ENCODE measurements around the gene AASDH.

AASDH gene

GRCh38 chr4:56345458-56345857, 41.8 kb downstream of the AASDH start:
- ChIA-PET CTCF (no interaction called here), POLR2A (no interaction called here)
- TF ChIP-seq ARNT (IDR thresholded peaks at IDR 0.05) (no peak), CTBP1 (IDR thresholded peaks at IDR 0.05; ENCODE audit: borderline replicate concordance) (no peak), SP1 (IDR thresholded peaks at IDR 0.05) (no peak), HDGF (IDR thresholded peaks at IDR 0.05; ENCODE audit: borderline replicate concordance) (no peak), SUZ12 (IDR thresholded peaks at IDR 0.05) (no peak), FOXK2 (IDR thresholded peaks at IDR 0.05) (no peak), ELF4 (IDR thresholded peaks at IDR 0.05) (no peak), FOXA1 (IDR thresholded peaks at IDR 0.05) (no peak), PKNOX1 (IDR thresholded peaks at IDR 0.05) (no peak), FOXM1 (IDR thresholded peaks at IDR 0.05; ENCODE audit: borderline replicate concordance) (no peak), ZNF384 (IDR thresholded peaks at IDR 0.05) (no peak)
- no peak for DNase-seq (ENCODE audit: extremely low spot score)

- ChIA-PET POLR2A (no interaction called here), CTCF (no interaction called here)
- DNase-seq (ENCODE audit: extremely low spot score): no peak
- TF ChIP-seq SP1 (IDR thresholded peaks at IDR 0.05) (no peak), NFRKB (IDR thresholded peaks at IDR 0.05) (no peak), TARDBP (IDR thresholded peaks at IDR 0.05) (no peak), SUZ12 (IDR thresholded peaks at IDR 0.05) (no peak), ARNT (IDR thresholded peaks at IDR 0.05) (no peak), ELF4 (IDR thresholded peaks at IDR 0.05) (no peak), FOXA1 (IDR thresholded peaks at IDR 0.05) (no peak), BHLHE40 (IDR thresholded peaks at IDR 0.05; ENCODE audit: borderline replicate concordance) (no peak), CTBP1 (IDR thresholded peaks at IDR 0.05; ENCODE audit: borderline replicate concordance) (no peak), FOXM1 (IDR thresholded peaks at IDR 0.05; ENCODE audit: borderline replicate concordance) (no peak), L3MBTL2 (conservative IDR thresholded peaks at IDR 0.05) (no peak)
Observed at GRCh38 chr4:56342746-56343145, 44.5 kb downstream of the AASDH start.

GRCh38 chr4:56330691-56331090, 56.6 kb downstream of the AASDH start:
- peak; percentile 16 for DNase-seq (ENCODE audit: extremely low spot score)
- ChIA-PET CTCF (no interaction called here), POLR2A (no interaction called here)
- TF ChIP-seq CTBP1 (IDR thresholded peaks at IDR 0.05; ENCODE audit: borderline replicate concordance): no peak

GRCh38 chr4:56326363-56326762, 60.9 kb downstream of the AASDH start:
- POLR2A ChIA-PET: no interaction called here
- TF ChIP-seq FOXA1 (IDR thresholded peaks at IDR 0.05) (no peak), NFRKB (IDR thresholded peaks at IDR 0.05) (no peak), CTBP1 (IDR thresholded peaks at IDR 0.05; ENCODE audit: borderline replicate concordance) (no peak), PKNOX1 (IDR thresholded peaks at IDR 0.05) (no peak), HDGF (IDR thresholded peaks at IDR 0.05; ENCODE audit: borderline replicate concordance) (no peak), FOXM1 (IDR thresholded peaks at IDR 0.05; ENCODE audit: borderline replicate concordance) (no peak), SUZ12 (IDR thresholded peaks at IDR 0.05) (no peak), L3MBTL2 (conservative IDR thresholded peaks at IDR 0.05) (no peak), SP1 (IDR thresholded peaks at IDR 0.05) (no peak), FOXK2 (IDR thresholded peaks at IDR 0.05) (no peak), ELF4 (IDR thresholded peaks at IDR 0.05) (no peak), LEF1 (IDR thresholded peaks at IDR 0.05; ENCODE audit: borderline replicate concordance) (no peak), ZNF384 (IDR thresholded peaks at IDR 0.05) (no peak), BHLHE40 (IDR thresholded peaks at IDR 0.05; ENCODE audit: borderline replicate concordance) (no peak), TARDBP (IDR thresholded peaks at IDR 0.05) (no peak), ARNT (IDR thresholded peaks at IDR 0.05) (no peak)
- no peak for DNase-seq (ENCODE audit: extremely low spot score)
- CTCF ChIA-PET: no interaction called here

GRCh38 chr4:56324011-56324610, 63.2 kb downstream of the AASDH start:
- no peak for DNase-seq (ENCODE audit: extremely low spot score)
- POLR2A ChIA-PET: no interaction called here
- TF ChIP-seq CTBP1 (IDR thresholded peaks at IDR 0.05; ENCODE audit: borderline replicate concordance): no peak
- no peak for TF ChIP-seq FOXA1 (IDR thresholded peaks at IDR 0.05)
- no peak for TF ChIP-seq LEF1 (IDR thresholded peaks at IDR 0.05; ENCODE audit: borderline replicate concordance)
- TF ChIP-seq TARDBP (IDR thresholded peaks at IDR 0.05): no peak
- TF ChIP-seq ELF4 (IDR thresholded peaks at IDR 0.05): no peak
- no peak for TF ChIP-seq ZNF384 (IDR thresholded peaks at IDR 0.05)
- TF ChIP-seq L3MBTL2 (conservative IDR thresholded peaks at IDR 0.05): no peak
- no peak for TF ChIP-seq SUZ12 (IDR thresholded peaks at IDR 0.05)
- no peak for TF ChIP-seq FOXM1 (IDR thresholded peaks at IDR 0.05; ENCODE audit: borderline replicate concordance)
- TF ChIP-seq ARNT (IDR thresholded peaks at IDR 0.05): no peak
- no peak for TF ChIP-seq PKNOX1 (IDR thresholded peaks at IDR 0.05)
- TF ChIP-seq FOXK2 (IDR thresholded peaks at IDR 0.05): no peak
- no peak for TF ChIP-seq HDGF (IDR thresholded peaks at IDR 0.05; ENCODE audit: borderline replicate concordance)
- no peak for TF ChIP-seq SP1 (IDR thresholded peaks at IDR 0.05)
- TF ChIP-seq BHLHE40 (IDR thresholded peaks at IDR 0.05; ENCODE audit: borderline replicate concordance): no peak
- TF ChIP-seq NFRKB (IDR thresholded peaks at IDR 0.05): no peak
- CTCF ChIA-PET: no interaction called here

- ChIA-PET CTCF (no interaction called here), POLR2A (no interaction called here)
- TF ChIP-seq CTBP1 (IDR thresholded peaks at IDR 0.05; ENCODE audit: borderline replicate concordance) (no peak), PKNOX1 (IDR thresholded peaks at IDR 0.05) (no peak), FOXK2 (IDR thresholded peaks at IDR 0.05) (no peak), BHLHE40 (IDR thresholded peaks at IDR 0.05; ENCODE audit: borderline replicate concordance) (no peak), LEF1 (IDR thresholded peaks at IDR 0.05; ENCODE audit: borderline replicate concordance) (no peak), SUZ12 (IDR thresholded peaks at IDR 0.05) (no peak), ARNT (IDR thresholded peaks at IDR 0.05) (no peak), ZNF384 (IDR thresholded peaks at IDR 0.05) (no peak), NFRKB (IDR thresholded peaks at IDR 0.05) (no peak), FOXA1 (IDR thresholded peaks at IDR 0.05) (no peak), HDGF (IDR thresholded peaks at IDR 0.05; ENCODE audit: borderline replicate concordance) (no peak), SP1 (IDR thresholded peaks at IDR 0.05) (no peak), L3MBTL2 (conservative IDR thresholded peaks at IDR 0.05) (no peak), ELF4 (IDR thresholded peaks at IDR 0.05) (no peak), TARDBP (IDR thresholded peaks at IDR 0.05) (no peak)
- no peak for DNase-seq (ENCODE audit: extremely low spot score)
Observed at GRCh38 chr4:56323327-56323726, 64.0 kb downstream of the AASDH start.
